ENCODE results near the gene A2M. TPM values are rescaled to one million over a fixed set of nuclear protein-coding genes. Genes with fewer than 3 reads are reported as not detected.

A2M gene
- total and polyA plus RNA-seq, 2 of the 8 experiments (the other 6 are each of a cell fraction or from before 2014, with no cell fraction given) = 0.15 TPM; not detected in 1

DNA sequence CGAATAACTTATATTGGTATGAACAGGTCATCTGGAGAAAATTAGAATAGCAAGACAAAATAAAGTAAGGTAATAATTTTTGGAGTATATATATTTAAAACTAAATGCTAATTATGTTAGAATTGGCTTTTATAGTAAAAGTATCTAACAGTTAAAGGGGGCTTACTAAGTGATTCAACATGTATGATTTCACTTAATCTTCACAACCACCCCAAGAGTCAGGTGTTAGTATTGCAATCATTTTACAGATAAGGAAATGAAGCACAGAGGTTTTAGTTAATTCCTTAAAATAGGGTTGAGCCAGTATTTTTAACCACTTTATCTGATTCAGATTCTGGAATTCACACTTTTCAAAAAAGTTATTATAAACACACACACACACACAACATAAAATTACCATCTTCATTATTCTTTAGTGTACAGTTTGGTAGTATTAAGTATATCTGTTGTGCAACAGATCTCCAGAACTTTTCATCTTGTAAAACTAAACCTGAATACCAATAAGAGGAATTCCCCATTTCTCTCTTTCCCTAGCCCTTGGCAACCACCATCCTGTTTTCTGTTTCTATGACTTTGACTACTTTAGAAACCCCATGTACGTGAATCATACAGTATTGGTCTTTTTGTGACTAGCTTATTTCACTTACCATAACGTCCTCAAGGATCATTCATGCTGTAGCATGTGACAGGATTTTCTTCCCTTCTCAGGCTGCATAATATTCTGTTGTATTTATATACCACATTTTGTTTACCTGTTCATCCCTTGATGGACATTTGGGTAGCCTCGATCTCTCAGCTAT, 12.5 kb downstream of the A2M start (continued):
- TF ChIP-seq, protein P1, sequence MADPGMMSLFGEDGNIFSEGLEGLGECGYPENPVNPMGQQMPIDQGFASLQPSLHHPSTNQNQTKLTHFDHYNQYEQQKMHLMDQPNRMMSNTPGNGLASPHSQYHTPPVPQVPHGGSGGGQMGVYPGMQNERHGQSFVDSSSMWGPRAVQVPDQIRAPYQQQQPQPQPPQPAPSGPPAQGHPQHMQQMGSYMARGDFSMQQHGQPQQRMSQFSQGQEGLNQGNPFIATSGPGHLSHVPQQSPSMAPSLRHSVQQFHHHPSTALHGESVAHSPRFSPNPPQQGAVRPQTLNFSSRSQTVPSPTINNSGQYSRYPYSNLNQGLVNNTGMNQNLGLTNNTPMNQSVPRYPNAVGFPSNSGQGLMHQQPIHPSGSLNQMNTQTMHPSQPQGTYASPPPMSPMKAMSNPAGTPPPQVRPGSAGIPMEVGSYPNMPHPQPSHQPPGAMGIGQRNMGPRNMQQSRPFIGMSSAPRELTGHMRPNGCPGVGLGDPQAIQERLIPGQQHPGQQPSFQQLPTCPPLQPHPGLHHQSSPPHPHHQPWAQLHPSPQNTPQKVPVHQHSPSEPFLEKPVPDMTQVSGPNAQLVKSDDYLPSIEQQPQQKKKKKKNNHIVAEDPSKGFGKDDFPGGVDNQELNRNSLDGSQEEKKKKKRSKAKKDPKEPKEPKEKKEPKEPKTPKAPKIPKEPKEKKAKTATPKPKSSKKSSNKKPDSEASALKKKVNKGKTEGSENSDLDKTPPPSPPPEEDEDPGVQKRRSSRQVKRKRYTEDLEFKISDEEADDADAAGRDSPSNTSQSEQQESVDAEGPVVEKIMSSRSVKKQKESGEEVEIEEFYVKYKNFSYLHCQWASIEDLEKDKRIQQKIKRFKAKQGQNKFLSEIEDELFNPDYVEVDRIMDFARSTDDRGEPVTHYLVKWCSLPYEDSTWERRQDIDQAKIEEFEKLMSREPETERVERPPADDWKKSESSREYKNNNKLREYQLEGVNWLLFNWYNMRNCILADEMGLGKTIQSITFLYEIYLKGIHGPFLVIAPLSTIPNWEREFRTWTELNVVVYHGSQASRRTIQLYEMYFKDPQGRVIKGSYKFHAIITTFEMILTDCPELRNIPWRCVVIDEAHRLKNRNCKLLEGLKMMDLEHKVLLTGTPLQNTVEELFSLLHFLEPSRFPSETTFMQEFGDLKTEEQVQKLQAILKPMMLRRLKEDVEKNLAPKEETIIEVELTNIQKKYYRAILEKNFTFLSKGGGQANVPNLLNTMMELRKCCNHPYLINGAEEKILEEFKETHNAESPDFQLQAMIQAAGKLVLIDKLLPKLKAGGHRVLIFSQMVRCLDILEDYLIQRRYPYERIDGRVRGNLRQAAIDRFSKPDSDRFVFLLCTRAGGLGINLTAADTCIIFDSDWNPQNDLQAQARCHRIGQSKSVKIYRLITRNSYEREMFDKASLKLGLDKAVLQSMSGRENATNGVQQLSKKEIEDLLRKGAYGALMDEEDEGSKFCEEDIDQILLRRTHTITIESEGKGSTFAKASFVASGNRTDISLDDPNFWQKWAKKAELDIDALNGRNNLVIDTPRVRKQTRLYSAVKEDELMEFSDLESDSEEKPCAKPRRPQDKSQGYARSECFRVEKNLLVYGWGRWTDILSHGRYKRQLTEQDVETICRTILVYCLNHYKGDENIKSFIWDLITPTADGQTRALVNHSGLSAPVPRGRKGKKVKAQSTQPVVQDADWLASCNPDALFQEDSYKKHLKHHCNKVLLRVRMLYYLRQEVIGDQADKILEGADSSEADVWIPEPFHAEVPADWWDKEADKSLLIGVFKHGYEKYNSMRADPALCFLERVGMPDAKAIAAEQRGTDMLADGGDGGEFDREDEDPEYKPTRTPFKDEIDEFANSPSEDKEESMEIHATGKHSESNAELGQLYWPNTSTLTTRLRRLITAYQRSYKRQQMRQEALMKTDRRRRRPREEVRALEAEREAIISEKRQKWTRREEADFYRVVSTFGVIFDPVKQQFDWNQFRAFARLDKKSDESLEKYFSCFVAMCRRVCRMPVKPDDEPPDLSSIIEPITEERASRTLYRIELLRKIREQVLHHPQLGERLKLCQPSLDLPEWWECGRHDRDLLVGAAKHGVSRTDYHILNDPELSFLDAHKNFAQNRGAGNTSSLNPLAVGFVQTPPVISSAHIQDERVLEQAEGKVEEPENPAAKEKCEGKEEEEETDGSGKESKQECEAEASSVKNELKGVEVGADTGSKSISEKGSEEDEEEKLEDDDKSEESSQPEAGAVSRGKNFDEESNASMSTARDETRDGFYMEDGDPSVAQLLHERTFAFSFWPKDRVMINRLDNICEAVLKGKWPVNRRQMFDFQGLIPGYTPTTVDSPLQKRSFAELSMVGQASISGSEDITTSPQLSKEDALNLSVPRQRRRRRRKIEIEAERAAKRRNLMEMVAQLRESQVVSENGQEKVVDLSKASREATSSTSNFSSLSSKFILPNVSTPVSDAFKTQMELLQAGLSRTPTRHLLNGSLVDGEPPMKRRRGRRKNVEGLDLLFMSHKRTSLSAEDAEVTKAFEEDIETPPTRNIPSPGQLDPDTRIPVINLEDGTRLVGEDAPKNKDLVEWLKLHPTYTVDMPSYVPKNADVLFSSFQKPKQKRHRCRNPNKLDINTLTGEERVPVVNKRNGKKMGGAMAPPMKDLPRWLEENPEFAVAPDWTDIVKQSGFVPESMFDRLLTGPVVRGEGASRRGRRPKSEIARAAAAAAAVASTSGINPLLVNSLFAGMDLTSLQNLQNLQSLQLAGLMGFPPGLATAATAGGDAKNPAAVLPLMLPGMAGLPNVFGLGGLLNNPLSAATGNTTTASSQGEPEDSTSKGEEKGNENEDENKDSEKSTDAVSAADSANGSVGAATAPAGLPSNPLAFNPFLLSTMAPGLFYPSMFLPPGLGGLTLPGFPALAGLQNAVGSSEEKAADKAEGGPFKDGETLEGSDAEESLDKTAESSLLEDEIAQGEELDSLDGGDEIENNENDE (IDR thresholded peaks at IDR 0.05; ENCODE audit: insufficient replicate concordance, low read length) = no peak
- no peak for TF ChIP-seq ASH2L (IDR thresholded peaks at IDR 0.05; ENCODE audit: low read length)
- no peak for TF ChIP-seq MAFK (IDR thresholded peaks at IDR 0.05; ENCODE audit: low read depth, low read length)
- TF ChIP-seq BACH1 (IDR thresholded peaks at IDR 0.05; ENCODE audit: low read length) = no peak
- TF ChIP-seq CTCF (IDR thresholded peaks at IDR 0.05; ENCODE audit: control extremely low read depth in 1 of 3, insufficient read depth in 1 of 3, low read depth in 1 of 3, low read length in 3 of 3) = no peak
- TF ChIP-seq SIRT6 (IDR thresholded peaks at IDR 0.05; ENCODE audit: low read length) = no peak
- TF ChIP-seq JUN (IDR thresholded peaks at IDR 0.05; ENCODE audit: low read depth, low read length) = no peak
- no peak for TF ChIP-seq POU5F1 (IDR thresholded peaks at IDR 0.05; ENCODE audit: low read depth, low read length)

Data from H1 (cell line).